SH-SY5Y (cell line): Measurements from ENCODE around the gene HOXB9.

ENCODE experiments used
- GATA2 ChIP-seq: IDR thresholded peaks from 2 replicates; pipeline ENCODE4 v1.6.1; 2011; ENCODE audit warnings: mild to moderate bottlenecking, low read depth, low read length
- GATA3 ChIP-seq: IDR thresholded peaks from 2 replicates; pipeline ENCODE4 v1.6.1; 2011; ENCODE audit warnings: low read depth, mild to moderate bottlenecking, low read length, moderate library complexity

DNA sequence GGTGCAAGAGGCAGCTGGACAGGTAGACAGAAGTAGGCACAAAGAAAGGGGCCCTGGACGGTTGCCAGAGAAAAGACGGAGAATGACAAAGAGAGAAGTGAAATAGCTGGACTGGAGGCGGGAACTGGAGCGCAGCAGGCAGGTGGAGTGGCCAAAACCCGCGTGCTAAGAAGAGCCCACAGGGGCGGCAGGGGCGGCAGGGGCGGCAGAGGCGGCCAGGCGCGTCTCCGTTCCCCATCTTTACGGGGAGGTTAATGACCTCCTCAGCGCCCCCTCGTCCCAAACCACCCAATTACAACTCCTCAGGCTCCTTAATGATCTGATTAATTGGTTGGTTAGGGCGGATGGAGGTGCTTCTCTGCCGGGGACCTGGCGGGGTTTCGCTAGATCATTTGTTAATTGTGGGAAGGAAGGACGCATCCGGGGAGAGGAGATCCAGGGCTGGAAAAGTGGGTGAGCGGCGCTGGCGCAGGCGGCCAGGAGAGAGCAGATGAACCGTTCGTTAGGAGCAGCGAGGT is 15.4 kb upstream of the HOXB9 start:
- TF ChIP-seq GATA2 (no peak), GATA3 (no peak)
